K562 (cell line): ENCODE measurements around the gene LPAR5. TPM values are rescaled to one million over a fixed set of nuclear protein-coding genes. Genes with fewer than 3 reads are reported as not detected.

ENCODE experiments used
- ATAC-seq: fragments of 200-7000 bp; cut with Tn5 transposase; 3 replicates; pipeline ENCODE4 v1.9.1; 2020; ENCODE audit warnings: moderate library complexity
- BruUV-seq: library from RNA; stranded (reverse); fragments of 400-500 nt; replicated peaks from 2 replicates; lab custom pipeline; 2021; lab: Mats Ljungman, UMichigan
- CTCF ChIA-PET: fragments of 300-600 bp; formaldehyde crosslinking; extraction: SDS; loops from one replicate; lab custom pipeline; 2021; ENCODE audit warnings: low intra/inter-chr PET ratio; lab: Yijun Ruan, JAX
- POLR2A ChIA-PET: fragments of 300-600, 350-650 bp; sonication (Branson Sonifier 250); formaldehyde crosslinking; extraction: SDS; loops from one replicate; lab custom pipeline; 2021; ENCODE audit warnings: antibody characterized with exemption, inconsistent platforms; lab: Yijun Ruan, JAX
- DNase-seq, 4 experiments: peaks; one replicate each; pipeline versions ENCODE4 v3.0.0 to v3.0.0-alpha.2; 2011 to 2018; ENCODE audit warnings: low spot score in 3 of 4, mixed read lengths in 3 of 4; ENCODE audit errors: extremely low read depth in 1 of 4
- FAIRE-seq: peaks from 2 replicates; lab custom pipeline; 2011; peaks lifted over from hg19 to GRCh38; lab: Jason Lieb, UNC
- H2AFZ ChIP-seq: 2 replicates; pipeline ENCODE4 v1.6.0; 2011; ENCODE audit warnings: low read depth, low read length, control low read depth, inconsistent platforms
- H3K27ac ChIP-seq: fragments of 200-600 bp; 3 replicates; pipeline ENCODE4 v1.8.0; 2011; ENCODE audit warnings: low read depth, mild to moderate bottlenecking, control low read depth, inconsistent platforms, low read length, moderate library complexity, mixed read lengths; ENCODE audit errors: extremely low read depth
- H3K27me3 ChIP-seq, 2 experiments: fragments of 300-600 bp in 1 of 2; 2 replicates in 1 of 2; 3 replicates in 1 of 2; pipeline versions ENCODE4 v1.6.0 to v1.8.0; 2011; ENCODE audit warnings: inconsistent platforms in 2 of 2, low read length in 2 of 2, mild to moderate bottlenecking in 1 of 2, mixed read lengths in 1 of 2, moderate library complexity in 1 of 2; ENCODE audit not compliant: control insufficient read depth in 2 of 2, insufficient read depth in 2 of 2
- H3K36me3 ChIP-seq: fragments of 300-600 bp; 3 replicates; pipeline ENCODE4 v1.8.0; 2011; ENCODE audit warnings: mild to moderate bottlenecking, low read length, inconsistent platforms; ENCODE audit not compliant: control insufficient read depth, insufficient read depth
- H3K4me1 ChIP-seq, 2 experiments: fragments of 200-600 bp in 1 of 2; replicated peaks in 1 of 2; 2 replicates in 1 of 2; 3 replicates in 1 of 2; pipeline versions ENCODE4 v1.5.1 to v1.8.0; 2011; ENCODE audit warnings: inconsistent platforms in 2 of 2, low read length in 2 of 2, mild to moderate bottlenecking in 1 of 2, mixed read lengths in 1 of 2, moderate library complexity in 1 of 2; ENCODE audit not compliant: control insufficient read depth in 2 of 2, insufficient read depth in 2 of 2
- H3K4me2 ChIP-seq: 2 replicates; pipeline ENCODE4 v1.6.1; 2011; ENCODE audit warnings: low read length, control low read depth, inconsistent platforms, mixed read lengths; ENCODE audit not compliant: insufficient read depth
- H3K4me3 ChIP-seq: fragments of 200-600 bp; sonication (generic), shearing (Covaris generic); 2 replicates; pipeline ENCODE4 v1.5.1; 2016; ENCODE audit warnings: control low read depth, inconsistent platforms
- H3K79me2 ChIP-seq: fragments of 200-600 bp; 3 replicates; pipeline ENCODE4 v1.8.0; 2011; ENCODE audit warnings: low read length, inconsistent platforms; ENCODE audit not compliant: control insufficient read depth, insufficient read depth
- H3K9ac ChIP-seq, 2 experiments: 2 replicates each; pipeline versions ENCODE4 v1.6.0 to v1.6.1; 2011; ENCODE audit warnings: low read depth in 2 of 2, low read length in 2 of 2, control low read depth in 1 of 2, inconsistent platforms in 1 of 2, mild to moderate bottlenecking in 1 of 2, mixed read lengths in 1 of 2; ENCODE audit not compliant: insufficient read depth in 1 of 2
- H3K9me1 ChIP-seq: one replicate; pipeline ENCODE4 v1.6.0; 2011; ENCODE audit warnings: inconsistent platforms, mild to moderate bottlenecking, low read length, moderate library complexity; ENCODE audit not compliant: control insufficient read depth, insufficient read depth
- H3K9me3 ChIP-seq: replicated peaks from 2 replicates; pipeline ENCODE4 v1.5.1; 2011; ENCODE audit warnings: low read depth, low read length, inconsistent platforms; ENCODE audit not compliant: control insufficient read depth, insufficient read depth
- H4K20me1 ChIP-seq: replicated peaks from 2 replicates; pipeline ENCODE4 v1.6.1; 2011; ENCODE audit warnings: low read length, inconsistent platforms, mixed read lengths; ENCODE audit not compliant: control insufficient read depth, insufficient read depth
- EGR1 ChIP-seq: fragments of 450-650 bp; conservative IDR thresholded peaks from 2 replicates; pipeline ENCODE4 v1.6.1; 2017; ENCODE audit warnings: mild to moderate bottlenecking
- MBD1 ChIP-seq: fragments of 250-450 bp; sonication (Bioruptor Pico); IDR thresholded peaks from 2 replicates; pipeline ENCODE4 v1.8.0; 2022; ENCODE audit warnings: inconsistent platforms
- MBD2 ChIP-seq: sonication (generic); IDR thresholded peaks from 2 replicates; pipeline ENCODE4 v1.6.1; 2016; ENCODE audit warnings: low read depth, borderline replicate concordance
- PRDM10 ChIP-seq: fragments of 450-650 bp; IDR thresholded peaks from 2 replicates; pipeline ENCODE4 v1.6.1; 2018; ENCODE audit not compliant: partially characterized antibody
- ZNF766 ChIP-seq: fragments of 200-800 bp; sonication (Bioruptor generic); conservative IDR thresholded peaks from 2 replicates; pipeline ENCODE4 v1.6.1; 2016; ENCODE audit warnings: missing genetic modification characterization, missing compliant biosample characterization
- WGBS: fragments of 100-300 bp; shearing (Covaris generic); methylation state at CpG from one replicate; pipeline ENCODE4 v1.1.6; 2016; ENCODE audit warnings: low coverage, mixed read lengths; ENCODE audit not compliant: insufficient coverage; ENCODE audit errors: missing lambda C conversion rate; 5-methylcytosine and 5-hydroxymethylcytosine counted together
- in situ Hi-C: fragments of 300-500 bp; cut with MboI; formaldehyde crosslinking; loops from 4 replicates; pipeline ENCODE4 v1.15.0; 2018; ENCODE audit warnings: inconsistent platforms, mixed read lengths
- intact Hi-C: fragments of 100-400 bp; cut with micrococcal nuclease; formaldehyde crosslinking; loops from 2 replicates; pipeline ENCODE4 v1.14.2; 2022
- polyA plus RNA-seq, 8 experiments: library from polyadenylated mRNA; depleted of rRNA in 4 of 8; stranded (reverse) in 5 of 8; unstranded in 3 of 8; fragments of >200 nt; fragmentation: Nextera tagmentation in 2 of 8; fragmentation: Illumina TruSeq in 1 of 8; extraction: Ambion mirVana in 2 of 8; extraction: Trizol in 1 of 8; gene quantifications; 2 replicates each; pipeline versions ENCODE4 v1.2.1 to v1.2.3, GENCODE V29; 2011 to 2014; ENCODE audit warnings: inconsistent platforms in 1 of 8, missing spikeins in 1 of 8
- total RNA-seq, 7 experiments: library from RNA; depleted of rRNA in 6 of 7; stranded (reverse); fragments of >200 nt in 6 of 7; fragmentation: Illumina TruSeq in 2 of 7; extraction: Trizol in 2 of 7; gene quantifications; 2 replicates each; pipeline versions ENCODE4 v1.2.1 to v1.2.3, GENCODE V29; 2011 to 2021; ENCODE audit warnings: low replicate concordance in 1 of 7

LPAR5 gene
- total and polyA plus RNA-seq, 9 of the 15 experiments (the other 6 are each of a cell fraction or from before 2014, with no cell fraction given), result 1.3 to 11.7 (median 3.6) TPM

- BruUV-seq, result no TSS peak
- Histone ChIP-seq H3K36me3 (peaks cover 24% of the 10 kb centered on the region), H3K9me3 (no peaks in the 10 kb centered on the region), H3K4me1 (peaks cover 37 to 48% of the 10 kb centered on the region in 2 experiments), H3K79me2 (peaks cover 35% of the 10 kb centered on the region), H3K4me3 (no peak overlapping the region), H3K9ac (peak overlapping the region in 1 of 2 experiments; percentile 47; a peak in 1 of 4 replicates), H3K27me3 (no peaks in the 10 kb centered on the region), H3K27ac (peak overlapping the region; percentile 79), H2AFZ (peak overlapping the region; percentile 68), H3K9me1 (no peaks in the 10 kb centered on the region), H4K20me1 (peaks cover 18% of the 10 kb centered on the region), H3K4me2 (peak overlapping the region; percentile 82)
- FAIRE-seq, result no peak
- POLR2A ChIA-PET, result interaction anchor here (0.7 to 1.0 kb wide), 4 partner anchors 40 to 282 kb away, joined by 3 to 5 read pairs (median 4); partner anchors contain the start of gene NOP2
- no peak for ATAC-seq
- intact Hi-C loops (no loop called here), in situ Hi-C loops (no loop called here)
- 27% methylated on average over 7 of the region's 8 CpGs for whole genome bisulfite sequencing
- DNase-seq, result peak in 1 of 4 experiments; percentile 33
- CTCF ChIA-PET, result no interaction called here
- TF ChIP-seq EGR1 (peak; percentile 76), ZNF766 (CRISPR knock-in tag) (no peak), MBD1 (CRISPR knock-in tag) (no peak), PRDM10 (peak; percentile 86), MBD2 (no peak)
Measured at GRCh38 chr12:6608592-6609281, 27.0 kb downstream of the LPAR5 start.
